CD4-positive, alpha-beta T cell treated with Interferon alpha-2 for 1 hour (primary cell): Measurements from ENCODE around the gene FSTL1.

Experiments
- DNase-seq, 2 donors: peaks; one replicate each; pipeline ENCODE4 v3.0.0-alpha.2; 2020 to 2022

FSTL1 gene

DNA sequence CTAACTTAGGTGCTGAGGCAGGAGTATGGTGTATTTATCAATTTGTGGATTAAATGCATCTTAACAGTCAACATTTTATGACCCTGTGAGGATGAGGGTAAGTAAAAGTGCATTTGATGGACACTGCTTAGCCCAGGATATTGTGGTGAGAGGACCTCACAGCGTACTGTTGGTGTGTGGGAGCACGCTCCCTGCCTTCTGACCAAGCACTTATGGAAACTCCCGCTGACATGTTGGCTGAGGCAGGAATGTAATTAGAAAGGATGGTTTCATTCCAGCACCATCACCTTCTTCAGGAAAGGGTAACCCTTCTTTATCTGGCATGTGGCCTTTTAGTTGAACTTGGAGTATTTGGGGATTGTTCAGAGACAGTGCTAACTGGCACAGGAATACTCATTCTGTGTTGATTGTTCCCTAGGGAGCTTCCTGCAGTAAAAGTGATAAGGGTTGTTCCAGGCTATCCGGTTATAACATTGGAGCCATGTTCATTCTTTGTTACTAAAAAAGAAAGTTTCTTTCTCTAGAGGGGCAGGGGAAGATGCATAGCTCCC lies 11.7 kb upstream of the FSTL1 start:
- no peak for DNase-seq

- DNase-seq, result no peak
Observed at GRCh38 chr3:120461416-120461815, 10.6 kb upstream of the FSTL1 start.

DNA sequence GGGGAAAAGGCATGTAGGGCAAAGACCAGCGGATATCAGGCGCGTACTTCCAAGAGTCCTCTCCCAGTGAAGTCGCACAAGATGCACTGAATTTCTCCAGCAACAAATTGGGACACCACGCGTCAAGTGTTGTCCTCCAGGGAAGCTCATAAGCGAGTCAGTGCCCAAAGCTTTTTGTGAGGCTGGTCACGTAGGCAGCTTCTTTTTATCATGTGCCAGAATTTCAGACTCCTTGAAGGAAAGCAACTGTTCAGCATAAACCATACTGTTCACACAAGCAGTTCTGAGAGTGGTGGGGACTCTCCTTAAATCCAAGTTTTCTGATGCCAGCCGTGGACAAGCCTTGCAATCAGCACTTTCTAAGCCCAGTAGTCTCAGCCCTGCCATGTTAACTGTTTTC lies 10.1 kb upstream of the FSTL1 start:
- no peak for DNase-seq

DNA sequence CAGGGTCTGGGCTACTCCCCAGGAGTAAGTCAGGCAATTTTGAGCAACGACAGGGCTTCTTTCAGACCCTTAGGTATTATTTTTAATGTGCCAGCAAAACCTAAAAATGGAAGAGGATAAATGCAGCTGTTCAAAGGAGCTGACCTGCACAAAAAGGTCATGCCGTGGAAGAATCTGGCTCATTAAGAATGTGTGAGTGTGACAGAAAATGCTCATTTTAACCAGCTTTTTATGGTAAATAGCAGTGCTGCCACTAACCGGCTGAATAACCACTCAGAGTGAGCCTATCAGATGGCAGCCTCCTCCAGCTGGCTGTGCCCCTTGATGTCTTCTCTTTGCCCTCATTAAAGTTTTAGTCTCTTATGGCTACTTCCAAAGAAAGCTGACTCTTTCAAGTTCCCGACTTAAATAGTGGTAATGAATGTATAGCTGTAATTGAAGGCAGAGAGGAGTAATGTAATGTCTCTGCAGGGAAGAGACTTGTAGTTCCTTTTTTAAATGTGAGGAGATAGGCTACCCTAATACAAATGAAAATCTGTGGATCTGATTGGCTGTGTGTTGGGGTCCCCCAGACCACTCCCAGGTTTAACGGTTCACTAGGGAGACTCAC lies 9.5 kb upstream of the FSTL1 start:
- DNase-seq, result no peak

DNA sequence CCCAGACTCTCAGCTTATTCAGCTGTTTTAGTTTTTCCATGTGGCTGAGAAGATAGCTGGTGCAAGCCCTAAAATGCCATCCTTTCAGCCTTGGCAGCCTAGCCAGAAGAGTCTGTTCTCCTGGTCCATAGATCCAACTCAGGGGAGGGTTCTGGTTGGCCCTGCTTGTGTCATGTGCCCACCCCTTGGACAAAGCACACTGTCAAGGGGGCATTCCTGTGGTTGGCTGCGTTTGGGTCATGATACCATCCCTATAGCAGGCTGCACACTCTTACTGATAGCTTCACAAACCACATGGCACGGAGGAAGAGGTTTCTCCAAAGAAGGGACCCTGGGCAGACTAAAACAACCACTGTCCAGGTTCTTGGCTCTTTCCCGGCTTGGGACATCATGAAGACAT lies 8.4 kb upstream of the FSTL1 start:
- DNase-seq, result no peak

GRCh38 chr3:120457827-120458226 lies 7.0 kb upstream of the FSTL1 start:
- no peak for DNase-seq

- no peak for DNase-seq
Observed at GRCh38 chr3:120454076-120454689, 3.4 kb upstream of the FSTL1 start.

DNA sequence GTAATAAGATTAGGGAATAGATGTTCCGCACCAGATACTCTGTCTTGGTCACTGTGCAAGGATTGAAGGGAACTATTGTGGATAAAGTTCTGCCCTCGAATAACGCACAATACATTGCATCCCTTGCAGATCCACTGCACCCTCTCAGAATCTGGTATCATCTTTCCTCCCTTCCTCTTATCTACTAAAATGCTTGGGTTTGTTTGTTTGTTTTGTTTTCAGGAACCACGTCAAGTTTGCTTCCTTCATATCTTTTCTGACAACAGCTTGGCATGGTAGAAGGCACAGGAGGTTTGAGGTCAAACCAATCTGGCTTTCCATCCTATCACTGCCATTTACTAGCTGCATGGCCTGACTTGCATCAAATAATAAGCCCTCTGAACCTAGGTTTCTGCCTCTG lies 2.0 kb upstream of the FSTL1 start:
- DNase-seq, result no peak

DNA sequence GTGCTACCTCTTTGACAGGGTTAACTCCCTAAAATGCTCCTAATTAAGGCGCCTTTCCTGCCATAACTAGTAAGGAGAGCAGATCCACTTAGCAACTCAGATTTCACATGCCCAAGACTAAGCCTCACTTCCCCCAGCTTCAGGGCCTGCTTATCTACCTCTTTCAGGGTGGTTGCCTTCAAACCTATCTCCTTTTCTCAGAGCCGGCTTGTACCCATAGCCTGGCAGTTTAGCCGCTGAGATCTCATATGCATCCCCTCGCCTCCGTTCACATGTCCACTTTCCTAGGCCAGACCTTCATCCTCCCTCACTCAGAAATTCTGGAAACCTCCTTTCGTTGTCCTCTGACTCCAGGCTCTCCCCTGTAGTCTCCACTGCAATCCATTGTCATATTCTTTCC lies 1.0 kb upstream of the FSTL1 start:
- DNase-seq, result no peak

- DNase-seq, result no peak
Observed at GRCh38 chr3:120451272-120451761, 525 bp upstream of the FSTL1 start.

DNA sequence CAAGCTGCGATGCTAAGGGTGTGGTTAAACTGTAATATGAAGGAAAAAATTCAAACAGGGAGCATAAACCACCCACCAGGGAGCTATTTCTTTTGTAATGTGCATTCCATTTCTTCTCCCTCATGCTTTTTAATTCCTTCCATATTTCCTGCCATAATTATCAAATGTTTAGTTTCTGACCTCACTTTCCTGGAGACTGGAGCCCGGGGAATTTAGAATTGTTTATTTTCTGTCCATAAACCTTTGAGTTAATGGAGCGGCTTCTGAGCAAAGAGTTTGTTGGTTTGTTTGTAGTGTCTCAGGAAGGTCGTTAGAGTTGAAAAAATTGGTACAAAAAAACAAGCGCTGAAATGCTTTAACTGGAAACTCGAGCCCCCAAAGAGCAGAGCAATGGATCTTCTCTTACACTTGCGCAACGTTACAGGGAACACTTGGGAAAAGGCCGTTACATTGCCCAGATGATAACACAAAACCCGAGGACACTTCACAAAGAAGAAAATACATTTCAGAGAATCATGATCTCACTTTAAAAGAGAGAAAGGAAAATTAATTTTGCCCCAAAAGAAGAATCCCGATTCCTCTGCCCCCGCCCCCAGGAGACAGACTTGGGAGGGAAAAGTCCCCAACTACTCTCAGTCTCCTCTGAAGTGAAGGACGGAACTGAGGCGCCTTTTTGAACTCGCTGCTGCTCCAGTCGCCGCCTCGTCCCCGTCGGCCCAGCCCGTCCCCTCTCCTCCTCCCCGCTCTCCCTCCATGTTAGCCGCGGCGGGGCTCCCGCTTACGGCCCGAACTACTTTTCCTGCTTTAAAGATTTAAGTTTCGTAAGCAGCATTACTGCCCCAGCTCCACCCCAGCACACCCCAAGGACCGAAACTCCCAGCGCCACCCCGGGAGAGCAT lies 842 bp downstream of the FSTL1 start:
- DNase-seq, result no peak

- no peak for DNase-seq
Observed at GRCh38 chr3:120449251-120449650, 1.5 kb downstream of the FSTL1 start.

DNA sequence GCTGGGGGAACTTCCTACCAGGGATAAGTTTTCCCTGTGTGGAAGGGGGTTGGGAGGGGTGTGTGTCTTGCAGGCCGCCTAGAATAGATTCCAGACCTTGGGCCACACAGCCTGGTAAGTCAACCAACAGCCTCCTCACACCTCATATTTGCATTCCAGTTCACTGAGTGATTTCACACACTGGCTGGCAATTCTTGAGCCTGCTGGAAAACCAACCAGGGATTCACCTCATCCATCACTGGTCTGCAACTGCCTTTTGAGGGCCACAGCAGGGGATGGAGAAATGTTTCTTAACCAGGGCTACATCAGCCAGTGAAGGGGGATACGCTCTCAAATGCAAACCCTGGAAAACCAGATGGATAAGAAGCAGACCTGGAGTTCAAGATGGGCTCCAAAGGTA lies 2.0 kb downstream of the FSTL1 start:
- no peak for DNase-seq

GRCh38 chr3:120446891-120447668 lies 3.7 kb downstream of the FSTL1 start:
- DNase-seq, result no peak

- no peak for DNase-seq
Observed at GRCh38 chr3:120445654-120446053, 5.1 kb downstream of the FSTL1 start.

GRCh38 chr3:120443626-120444123 lies 7.1 kb downstream of the FSTL1 start:
- DNase-seq, result no peak

GRCh38 chr3:120442975-120443517 lies 7.7 kb downstream of the FSTL1 start:
- DNase-seq, result no peak

DNA sequence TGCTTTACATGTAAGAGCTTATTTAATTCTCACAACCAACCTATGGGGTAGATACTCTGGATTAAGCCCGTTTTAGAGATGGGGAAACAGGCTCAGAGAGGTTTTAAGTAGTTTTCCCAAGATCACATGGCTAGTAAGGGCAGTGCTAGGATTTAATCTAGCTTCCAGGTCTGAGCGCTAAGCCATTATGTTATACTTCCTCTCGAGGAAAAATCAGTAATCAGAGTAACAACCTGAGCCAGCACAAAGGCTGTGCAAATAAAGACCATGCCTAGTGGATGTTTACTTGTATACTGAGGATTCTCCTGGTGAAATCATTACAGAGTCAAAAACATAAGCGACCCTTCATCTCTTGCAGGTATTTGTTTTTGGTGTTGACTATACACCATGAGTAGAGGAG lies 9.0 kb downstream of the FSTL1 start:
- no peak for DNase-seq

GRCh38 chr3:120440762-120441161 lies 10.0 kb downstream of the FSTL1 start:
- DNase-seq, result no peak

GRCh38 chr3:120440001-120440703 lies 10.6 kb downstream of the FSTL1 start:
- DNase-seq, result no peak

DNA sequence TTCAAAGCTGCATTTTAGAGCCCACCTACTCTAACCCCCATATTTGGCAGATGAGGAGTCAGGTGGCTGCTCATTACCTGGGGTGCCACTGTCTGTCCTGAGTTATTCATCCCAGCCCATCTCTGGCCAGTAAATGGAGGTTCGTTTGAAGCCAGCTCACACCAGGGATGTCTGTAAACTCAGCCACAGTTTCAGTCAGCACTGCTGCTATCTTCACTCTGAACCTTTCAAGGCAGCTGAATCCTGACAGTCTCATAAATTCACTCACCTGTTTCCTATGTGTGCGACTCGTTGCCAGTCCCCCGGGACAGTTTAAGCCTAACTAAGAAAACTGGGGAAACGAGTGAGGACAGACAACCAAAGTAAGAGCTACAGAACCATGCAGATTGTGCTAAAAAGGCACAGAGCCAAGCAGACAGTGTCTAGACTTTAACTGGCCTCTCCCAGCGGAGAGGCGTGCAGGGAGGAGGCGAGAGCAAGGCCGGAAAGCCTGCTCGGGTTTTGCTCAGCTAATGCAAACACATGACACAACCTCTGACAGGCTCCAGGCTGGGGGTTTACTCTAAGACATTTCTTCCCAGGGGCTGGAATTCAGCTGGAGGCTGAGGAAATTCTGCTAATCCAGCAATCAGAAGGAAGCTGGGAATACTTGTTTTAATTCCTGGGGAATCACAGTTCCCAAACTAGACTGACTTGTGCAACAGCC lies 12.0 kb downstream of the FSTL1 start:
- DNase-seq, result no peak
